GM06990 (cell line): Measurements from ENCODE around the gene EEPD1.

Experiments
- DNase-seq: peaks from one replicate; pipeline ENCODE4 v3.0.0-alpha.2; 2011; ENCODE audit not compliant: insufficient read length; ENCODE audit errors: extremely low read depth
- H3K27me3 ChIP-seq: replicated peaks from 2 replicates; pipeline ENCODE4 v1.6.0; 2011; ENCODE audit warnings: low read length; ENCODE audit not compliant: control insufficient read depth, insufficient read depth
- H3K36me3 ChIP-seq: 2 replicates; pipeline ENCODE4 v1.5.1; 2011; ENCODE audit warnings: low read length; ENCODE audit not compliant: control insufficient read depth, insufficient read depth
- H3K4me3 ChIP-seq: replicated peaks from 2 replicates; pipeline ENCODE4 v1.5.1; 2011; ENCODE audit warnings: low read depth, mild to moderate bottlenecking, control low read depth, low read length
- TF ChIP-seq, protein P1 (sequence below): IDR thresholded peaks from 2 replicates; pipeline ENCODE4 v1.5.1; 2011; ENCODE audit warnings: low read length, control low read depth, mild to moderate bottlenecking, inconsistent platforms; ENCODE audit not compliant: insufficient read depth, poor library complexity, severe bottlenecking

The EEPD1 gene

DNA sequence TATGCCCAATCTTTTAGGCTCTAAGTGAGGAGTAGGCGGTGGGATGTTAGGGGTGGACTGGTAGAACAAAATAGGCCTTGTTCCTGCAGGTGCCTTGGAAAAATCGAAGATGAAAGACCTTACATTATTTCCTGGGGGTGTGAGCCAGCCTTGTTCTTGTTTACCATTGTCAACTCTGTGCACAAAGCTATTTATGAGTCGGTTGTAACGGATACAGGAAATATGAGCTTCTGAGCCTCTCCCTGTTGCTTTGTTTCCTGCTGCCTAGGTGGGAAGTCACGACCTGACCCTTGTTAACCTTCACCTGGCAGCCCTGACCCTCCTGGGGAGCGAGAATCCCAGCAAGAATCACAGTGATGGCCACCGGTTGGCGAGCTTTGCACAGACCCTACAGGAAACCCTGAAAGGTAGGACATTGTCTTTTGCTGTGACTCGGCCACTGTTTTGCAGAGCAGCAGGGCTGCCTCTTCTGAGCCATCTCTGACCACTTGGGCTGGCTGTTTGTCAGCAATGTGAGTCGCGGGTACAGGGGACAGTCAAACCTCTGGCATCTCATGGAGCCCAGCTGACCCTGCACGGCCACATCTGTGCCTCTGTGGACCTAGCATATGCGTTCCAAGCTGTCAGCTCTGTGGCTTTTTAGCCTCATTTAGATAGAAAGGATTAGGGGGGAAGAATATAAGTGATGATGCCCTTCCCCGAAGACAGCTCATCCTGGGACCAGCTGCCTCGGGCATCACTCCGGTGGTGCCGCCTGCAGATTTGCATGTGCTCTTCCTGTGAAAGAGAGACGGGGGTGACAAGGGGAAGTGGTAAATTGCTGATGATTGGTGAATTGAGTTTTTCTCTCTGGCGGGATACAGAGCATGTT is 134.6 kb downstream of the EEPD1 start:
- DNase-seq: peak; percentile 29
- H3K36me3 ChIP-seq: no peaks in the 10 kb centered on the region
- TF ChIP-seq, protein P1, sequence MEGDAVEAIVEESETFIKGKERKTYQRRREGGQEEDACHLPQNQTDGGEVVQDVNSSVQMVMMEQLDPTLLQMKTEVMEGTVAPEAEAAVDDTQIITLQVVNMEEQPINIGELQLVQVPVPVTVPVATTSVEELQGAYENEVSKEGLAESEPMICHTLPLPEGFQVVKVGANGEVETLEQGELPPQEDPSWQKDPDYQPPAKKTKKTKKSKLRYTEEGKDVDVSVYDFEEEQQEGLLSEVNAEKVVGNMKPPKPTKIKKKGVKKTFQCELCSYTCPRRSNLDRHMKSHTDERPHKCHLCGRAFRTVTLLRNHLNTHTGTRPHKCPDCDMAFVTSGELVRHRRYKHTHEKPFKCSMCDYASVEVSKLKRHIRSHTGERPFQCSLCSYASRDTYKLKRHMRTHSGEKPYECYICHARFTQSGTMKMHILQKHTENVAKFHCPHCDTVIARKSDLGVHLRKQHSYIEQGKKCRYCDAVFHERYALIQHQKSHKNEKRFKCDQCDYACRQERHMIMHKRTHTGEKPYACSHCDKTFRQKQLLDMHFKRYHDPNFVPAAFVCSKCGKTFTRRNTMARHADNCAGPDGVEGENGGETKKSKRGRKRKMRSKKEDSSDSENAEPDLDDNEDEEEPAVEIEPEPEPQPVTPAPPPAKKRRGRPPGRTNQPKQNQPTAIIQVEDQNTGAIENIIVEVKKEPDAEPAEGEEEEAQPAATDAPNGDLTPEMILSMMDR: no peak
- H3K27me3 ChIP-seq: no peaks in the 10 kb centered on the region
- no peak overlapping the region for H3K4me3 ChIP-seq

- TF ChIP-seq, protein P1: no peak
- no peak for DNase-seq
- no peaks in the 10 kb centered on the region for H3K27me3 ChIP-seq
- no peak overlapping the region for H3K4me3 ChIP-seq
- no peaks in the 10 kb centered on the region for H3K36me3 ChIP-seq
Measured at GRCh38 chr7:36288501-36288900, 135.4 kb downstream of the EEPD1 start.

GRCh38 chr7:36289833-36290661 is 137.0 kb downstream of the EEPD1 start:
- TF ChIP-seq, protein P1: no peak
- no peak overlapping the region for H3K4me3 ChIP-seq
- no peaks in the 10 kb centered on the region for H3K27me3 ChIP-seq
- no peaks in the 10 kb centered on the region for H3K36me3 ChIP-seq
- DNase-seq: no peak

DNA sequence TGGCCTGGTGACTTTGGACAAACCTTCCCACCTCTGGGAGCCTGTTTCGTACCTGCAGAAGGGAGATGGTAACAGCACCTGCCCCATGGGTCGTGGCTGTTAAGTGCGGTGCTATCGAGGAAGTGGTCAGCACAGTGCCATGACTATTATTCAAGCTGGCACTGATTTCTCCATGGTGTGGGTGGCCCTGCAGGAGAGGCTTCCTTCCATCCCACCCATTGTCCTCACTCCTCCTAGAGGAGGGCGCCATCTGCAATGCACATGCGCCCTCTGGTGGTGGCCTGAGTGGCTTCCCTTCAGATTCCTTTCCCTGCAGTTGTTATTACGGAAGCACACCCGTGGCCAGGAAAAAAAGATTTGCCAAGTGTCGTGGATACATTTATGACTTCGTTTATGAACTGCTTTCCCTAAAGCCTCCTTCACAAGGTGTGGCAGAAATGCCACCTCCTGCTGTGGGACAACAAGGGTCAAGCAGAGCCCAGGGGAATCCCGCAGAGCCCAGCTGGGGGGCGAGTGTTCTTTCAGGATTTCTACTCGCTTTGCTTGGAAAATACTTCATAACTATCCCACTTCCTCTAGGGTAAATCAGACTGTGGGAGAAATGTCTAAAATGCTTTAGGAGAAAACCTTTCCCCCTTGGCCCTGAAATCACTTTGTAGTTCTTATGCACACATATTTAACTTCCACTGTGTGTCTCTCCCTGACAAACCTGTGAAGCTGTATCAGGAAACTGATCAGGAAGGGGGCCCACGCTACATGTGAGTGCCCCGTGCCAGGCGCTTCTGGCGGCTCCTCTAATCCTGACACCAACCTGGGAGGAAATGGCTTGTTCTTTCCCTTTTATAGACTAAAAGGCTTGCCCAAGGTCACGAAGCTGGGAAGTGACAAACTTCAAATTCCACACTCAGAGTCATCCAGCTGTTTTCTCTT is 138.6 kb downstream of the EEPD1 start:
- Histone ChIP-seq H3K4me3 (no peak overlapping the region), H3K36me3 (no peaks in the 10 kb centered on the region), H3K27me3 (no peaks in the 10 kb centered on the region)
- DNase-seq: no peak
- TF ChIP-seq, protein P1: peak; percentile 92

GRCh38 chr7:36295090-36295489 is 142.0 kb downstream of the EEPD1 start:
- TF ChIP-seq, protein P1: no peak
- no peaks in the 10 kb centered on the region for H3K27me3 ChIP-seq
- no peak for DNase-seq
- H3K36me3 ChIP-seq: no peaks in the 10 kb centered on the region
- H3K4me3 ChIP-seq: no peak overlapping the region
